ENCODE data around the gene ADGRG6. TPM values are rescaled to one million over a fixed set of nuclear protein-coding genes. Genes with fewer than 3 reads are reported as not detected.

Gene ADGRG6
- total and polyA plus RNA-seq, 2 donors (not counting 1 experiment from before 2014, with no cell fraction given) = 0.03 TPM; not detected in 1

- DNase-seq = no peak
- Histone ChIP-seq H3K36me3 (replicated peaks in 1 of 2; ENCODE audit: control extremely low read depth in 1 of 2, control insufficient read depth in 1 of 2, extremely low read depth in 1 of 2, insufficient read depth in 2 of 2, low read length in 1 of 2) (no peaks in the 10 kb centered on the region), H3K27ac (ENCODE audit: low read length in 2 of 2) (no peak overlapping the region), H3K4me1 (ENCODE audit: control insufficient read depth in 2 of 2, insufficient read depth in 2 of 2, low read length in 2 of 2) (no peaks in the 10 kb centered on the region), H3K4me2 (replicated peaks; ENCODE audit: low read depth, low read length, poor library complexity, severe bottlenecking) (no peak overlapping the region), H2AFZ (ENCODE audit: insufficient read depth, low read depth, low read length, poor library complexity, severe bottlenecking) (no peak overlapping the region), H4K20me1 (ENCODE audit: control insufficient read depth, insufficient read depth, low read length, poor library complexity, severe bottlenecking) (no peaks in the 10 kb centered on the region), H3K9ac (ENCODE audit: low read length) (no peak overlapping the region), H3K9me3 (ENCODE audit: control extremely low read depth in 1 of 3, control insufficient read depth in 2 of 3, insufficient read depth in 1 of 3, low read length in 2 of 3) (no peaks in the 10 kb centered on the region), H3K79me2 (ENCODE audit: control insufficient read depth, insufficient read depth, low read length) (no peaks in the 10 kb centered on the region), H3K27me3 (replicated peaks in 1 of 4; ENCODE audit: control extremely low read depth in 1 of 4, control insufficient read depth in 3 of 4, insufficient read depth in 4 of 4, low read length in 3 of 4) (no peaks in the 10 kb centered on the region), H3K4me3 (ENCODE audit: control extremely low read depth in 1 of 5, extremely low read depth in 1 of 5, insufficient read depth in 1 of 5, low read depth in 2 of 5, low read length in 4 of 5) (no peak overlapping the region)
- no peak for ATAC-seq (ENCODE audit: low read depth)
- Mint-ChIP-seq H3K27ac (no peak overlapping the region), H3K4me1 (no peaks in the 10 kb centered on the region), H3K27me3 (no peaks in the 10 kb centered on the region), H3K4me3 (no peak overlapping the region), H3K9me3 (ENCODE audit: insufficient read depth) (no peaks in the 10 kb centered on the region)
- WGBS (ENCODE audit: insufficient coverage) = 94% methylated on average over 8 of the region's 9 CpGs
- CTCF ChIA-PET = no interaction called here
- no peak for TF ChIP-seq CTCF (IDR thresholded peaks at IDR 0.05)
- no peak for TF ChIP-seq EZH2 (IDR thresholded peaks at IDR 0.05; ENCODE audit: borderline replicate concordance, insufficient read depth, low read depth, low read length, poor library complexity, severe bottlenecking)
- POLR2A ChIA-PET = no interaction called here
- intact Hi-C loops (cut with micrococcal nuclease) = no loop called here
Measured at GRCh38 chr6:142367501-142368018, 65.8 kb downstream of the ADGRG6 start.

- POLR2A ChIA-PET = no interaction called here
- no CpG with 5 or more reads among the region's 1 CpG for WGBS (ENCODE audit: insufficient coverage)
- H3K79me2 ChIP-seq (ENCODE audit: control insufficient read depth, insufficient read depth, low read length) = no peaks in the 10 kb centered on the region
Measured at GRCh38 chr6:142369266-142369665, 67.5 kb downstream of the ADGRG6 start.

More at GRCh38 chr6:142369266-142369665, 67.5 kb downstream of the ADGRG6 start:
- H3K9me3 ChIP-seq (ENCODE audit: control extremely low read depth in 1 of 3, control insufficient read depth in 2 of 3, insufficient read depth in 1 of 3, low read length in 2 of 3) = no peaks in the 10 kb centered on the region
- intact Hi-C loops (cut with micrococcal nuclease) = no loop called here
- DNase-seq (no peak), ATAC-seq (ENCODE audit: low read depth) (no peak)
- no peaks in the 10 kb centered on the region for H3K9me3 Mint-ChIP-seq (ENCODE audit: insufficient read depth)
- no peaks in the 10 kb centered on the region for H3K27me3 ChIP-seq (replicated peaks in 1 of 4; ENCODE audit: control extremely low read depth in 1 of 4, control insufficient read depth in 3 of 4, insufficient read depth in 4 of 4, low read length in 3 of 4)
- no peak overlapping the region for H3K27ac ChIP-seq (ENCODE audit: low read length in 2 of 2)
- H3K4me2 ChIP-seq (replicated peaks; ENCODE audit: low read depth, low read length, poor library complexity, severe bottlenecking) = no peak overlapping the region
- no peak overlapping the region for H3K4me3 ChIP-seq (ENCODE audit: control extremely low read depth in 1 of 5, extremely low read depth in 1 of 5, insufficient read depth in 1 of 5, low read depth in 2 of 5, low read length in 4 of 5)
- H4K20me1 ChIP-seq (ENCODE audit: control insufficient read depth, insufficient read depth, low read length, poor library complexity, severe bottlenecking) = no peaks in the 10 kb centered on the region
- H3K4me1 Mint-ChIP-seq = no peaks in the 10 kb centered on the region
- no peaks in the 10 kb centered on the region for H3K27me3 Mint-ChIP-seq
- CTCF ChIA-PET = no interaction called here
- H3K36me3 ChIP-seq (replicated peaks in 1 of 2; ENCODE audit: control extremely low read depth in 1 of 2, control insufficient read depth in 1 of 2, extremely low read depth in 1 of 2, insufficient read depth in 2 of 2, low read length in 1 of 2) = no peaks in the 10 kb centered on the region
- H3K4me3 Mint-ChIP-seq = no peak overlapping the region
- H3K9ac ChIP-seq (ENCODE audit: low read length) = no peak overlapping the region
- TF ChIP-seq CTCF (IDR thresholded peaks at IDR 0.05) (no peak), EZH2 (IDR thresholded peaks at IDR 0.05; ENCODE audit: borderline replicate concordance, insufficient read depth, low read depth, low read length, poor library complexity, severe bottlenecking) (no peak)
- H2AFZ ChIP-seq (ENCODE audit: insufficient read depth, low read depth, low read length, poor library complexity, severe bottlenecking) = no peak overlapping the region
- H3K27ac Mint-ChIP-seq = no peak overlapping the region
- H3K4me1 ChIP-seq (ENCODE audit: control insufficient read depth in 2 of 2, insufficient read depth in 2 of 2, low read length in 2 of 2) = no peaks in the 10 kb centered on the region

Measured in B cell (primary cell).